GM23338 (cell line): ENCODE data around the gene ZIC5. TPM values are rescaled to one million over a fixed set of nuclear protein-coding genes. Genes with fewer than 3 reads are reported as not detected.

Experiments
- CREB1 ChIP-seq: fragments of 250-450 bp; sonication (Bioruptor Pico); IDR thresholded peaks from 2 replicates; pipeline ENCODE4 v1.5.0; 2020; ENCODE audit warnings: low read depth, mild to moderate bottlenecking, moderate library complexity
- EZH2 ChIP-seq: fragments of 200-600 bp; sonication (generic); IDR thresholded peaks from one replicate; pipeline ENCODE4 v1.8.0; 2017; ENCODE audit warnings: antibody characterized with exemption, mild to moderate bottlenecking, low read depth; ENCODE audit not compliant: unreplicated experiment
- EZH2phosphoT487 ChIP-seq: fragments of 200-600 bp; sonication (generic); IDR thresholded peaks from one replicate; pipeline ENCODE4 v1.8.1; 2018; ENCODE audit warnings: antibody characterized with exemption; ENCODE audit not compliant: unreplicated experiment
- JUNB ChIP-seq: IDR thresholded peaks from one replicate; pipeline ENCODE4 v1.6.1; 2016; ENCODE audit warnings: antibody characterized with exemption; ENCODE audit not compliant: unreplicated experiment
- NANOG ChIP-seq: IDR thresholded peaks from 2 replicates; pipeline ENCODE4 v1.6.1; 2016; ENCODE audit warnings: antibody characterized with exemption, borderline replicate concordance
- STAT1 ChIP-seq: IDR thresholded peaks from one replicate; pipeline ENCODE4 v1.6.1; 2016; ENCODE audit warnings: antibody characterized with exemption; ENCODE audit not compliant: unreplicated experiment
- ZNF114 ChIP-seq: fragments of 250-450 bp; sonication (Bioruptor Pico); IDR thresholded peaks from 2 replicates; pipeline ENCODE4 v1.5.0; 2020; ENCODE audit warnings: mild to moderate bottlenecking, moderate library complexity
- ZNF331 ChIP-seq: fragments of 250-450 bp; sonication (Bioruptor Pico); IDR thresholded peaks from 2 replicates; pipeline ENCODE4 v1.5.0; 2020; ENCODE audit warnings: low read depth, mild to moderate bottlenecking, moderate library complexity
- polyA plus RNA-seq: library from polyadenylated mRNA; unstranded; fragments of >200 nt; fragmentation: Nextera tagmentation; extraction: Ambion mirVana; gene quantifications from 2 replicates; pipeline ENCODE4 v1.2.1, GENCODE V29; 2016
- total RNA-seq: library from RNA; depleted of rRNA; stranded (reverse); fragments of >200 nt; shearing (Covaris generic); gene quantifications from 2 replicates; pipeline ENCODE4 v1.2.3, GENCODE V29; 2014
- TF ChIP-seq, protein P1 (sequence below): fragments of 250-450 bp; sonication (Bioruptor Pico); IDR thresholded peaks from 2 replicates; pipeline ENCODE4 v1.5.0; 2020; ENCODE audit warnings: mild to moderate bottlenecking, moderate library complexity
- TF ChIP-seq, protein P2 (sequence below): IDR thresholded peaks from one replicate; pipeline ENCODE4 v1.6.1; 2018; ENCODE audit warnings: antibody characterized with exemption; ENCODE audit not compliant: unreplicated experiment

The ZIC5 gene
- total and polyA plus RNA-seq, 2 experiments from 2014 or later = 14.1 to 28.0 TPM

DNA sequence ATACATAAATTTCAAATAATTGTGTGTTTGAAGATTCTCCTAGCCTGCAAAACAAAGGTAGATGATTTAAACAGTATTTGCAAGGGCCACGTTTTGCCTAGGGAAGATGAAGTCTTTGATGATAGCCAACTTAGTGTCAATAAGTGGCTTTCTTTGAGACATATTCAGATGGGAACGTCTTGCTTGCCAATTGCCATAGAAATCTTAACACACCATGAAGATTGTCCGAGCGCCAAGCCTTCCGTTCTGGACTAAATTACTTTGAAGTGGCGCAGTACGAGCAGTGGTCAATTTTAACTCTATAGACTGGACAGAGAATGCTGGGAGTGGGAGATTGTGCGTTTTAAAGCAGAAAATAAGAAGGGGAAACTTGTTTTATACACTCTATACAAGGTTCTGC lies 9.9 kb downstream of the ZIC5 start (continued):
- TF ChIP-seq, protein P1, sequence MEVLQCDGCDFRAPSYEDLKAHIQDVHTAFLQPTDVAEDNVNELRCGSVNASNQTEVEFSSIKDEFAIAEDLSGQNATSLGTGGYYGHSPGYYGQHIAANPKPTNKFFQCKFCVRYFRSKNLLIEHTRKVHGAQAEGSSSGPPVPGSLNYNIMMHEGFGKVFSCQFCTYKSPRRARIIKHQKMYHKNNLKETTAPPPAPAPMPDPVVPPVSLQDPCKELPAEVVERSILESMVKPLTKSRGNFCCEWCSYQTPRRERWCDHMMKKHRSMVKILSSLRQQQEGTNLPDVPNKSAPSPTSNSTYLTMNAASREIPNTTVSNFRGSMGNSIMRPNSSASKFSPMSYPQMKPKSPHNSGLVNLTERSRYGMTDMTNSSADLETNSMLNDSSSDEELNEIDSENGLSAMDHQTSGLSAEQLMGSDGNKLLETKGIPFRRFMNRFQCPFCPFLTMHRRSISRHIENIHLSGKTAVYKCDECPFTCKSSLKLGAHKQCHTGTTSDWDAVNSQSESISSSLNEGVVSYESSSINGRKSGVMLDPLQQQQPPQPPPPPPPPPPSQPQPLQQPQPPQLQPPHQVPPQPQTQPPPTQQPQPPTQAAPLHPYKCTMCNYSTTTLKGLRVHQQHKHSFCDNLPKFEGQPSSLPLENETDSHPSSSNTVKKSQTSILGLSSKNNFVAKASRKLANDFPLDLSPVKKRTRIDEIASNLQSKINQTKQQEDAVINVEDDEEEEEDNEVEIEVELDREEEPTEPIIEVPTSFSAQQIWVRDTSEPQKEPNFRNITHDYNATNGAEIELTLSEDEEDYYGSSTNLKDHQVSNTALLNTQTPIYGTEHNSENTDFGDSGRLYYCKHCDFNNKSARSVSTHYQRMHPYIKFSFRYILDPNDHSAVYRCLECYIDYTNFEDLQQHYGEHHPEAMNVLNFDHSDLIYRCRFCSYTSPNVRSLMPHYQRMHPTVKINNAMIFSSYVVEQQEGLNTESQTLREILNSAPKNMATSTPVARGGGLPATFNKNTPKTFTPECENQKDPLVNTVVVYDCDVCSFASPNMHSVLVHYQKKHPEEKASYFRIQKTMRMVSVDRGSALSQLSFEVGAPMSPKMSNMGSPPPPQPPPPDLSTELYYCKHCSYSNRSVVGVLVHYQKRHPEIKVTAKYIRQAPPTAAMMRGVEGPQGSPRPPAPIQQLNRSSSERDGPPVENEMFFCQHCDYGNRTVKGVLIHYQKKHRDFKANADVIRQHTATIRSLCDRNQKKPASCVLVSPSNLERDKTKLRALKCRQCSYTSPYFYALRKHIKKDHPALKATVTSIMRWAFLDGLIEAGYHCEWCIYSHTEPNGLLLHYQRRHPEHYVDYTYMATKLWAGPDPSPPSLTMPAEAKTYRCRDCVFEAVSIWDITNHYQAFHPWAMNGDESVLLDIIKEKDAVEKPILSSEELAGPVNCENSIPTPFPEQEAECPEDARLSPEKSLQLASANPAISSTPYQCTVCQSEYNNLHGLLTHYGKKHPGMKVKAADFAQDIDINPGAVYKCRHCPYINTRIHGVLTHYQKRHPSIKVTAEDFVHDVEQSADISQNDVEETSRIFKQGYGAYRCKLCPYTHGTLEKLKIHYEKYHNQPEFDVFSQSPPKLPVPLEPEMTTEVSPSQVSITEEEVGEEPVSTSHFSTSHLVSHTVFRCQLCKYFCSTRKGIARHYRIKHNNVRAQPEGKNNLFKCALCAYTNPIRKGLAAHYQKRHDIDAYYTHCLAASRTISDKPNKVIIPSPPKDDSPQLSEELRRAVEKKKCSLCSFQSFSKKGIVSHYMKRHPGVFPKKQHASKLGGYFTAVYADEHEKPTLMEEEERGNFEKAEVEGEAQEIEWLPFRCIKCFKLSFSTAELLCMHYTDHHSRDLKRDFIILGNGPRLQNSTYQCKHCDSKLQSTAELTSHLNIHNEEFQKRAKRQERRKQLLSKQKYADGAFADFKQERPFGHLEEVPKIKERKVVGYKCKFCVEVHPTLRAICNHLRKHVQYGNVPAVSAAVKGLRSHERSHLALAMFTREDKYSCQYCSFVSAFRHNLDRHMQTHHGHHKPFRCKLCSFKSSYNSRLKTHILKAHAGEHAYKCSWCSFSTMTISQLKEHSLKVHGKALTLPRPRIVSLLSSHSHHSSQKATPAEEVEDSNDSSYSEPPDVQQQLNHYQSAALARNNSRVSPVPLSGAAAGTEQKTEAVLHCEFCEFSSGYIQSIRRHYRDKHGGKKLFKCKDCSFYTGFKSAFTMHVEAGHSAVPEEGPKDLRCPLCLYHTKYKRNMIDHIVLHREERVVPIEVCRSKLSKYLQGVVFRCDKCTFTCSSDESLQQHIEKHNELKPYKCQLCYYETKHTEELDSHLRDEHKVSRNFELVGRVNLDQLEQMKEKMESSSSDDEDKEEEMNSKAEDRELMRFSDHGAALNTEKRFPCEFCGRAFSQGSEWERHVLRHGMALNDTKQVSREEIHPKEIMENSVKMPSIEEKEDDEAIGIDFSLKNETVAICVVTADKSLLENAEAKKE (CRISPR knock-in tag) = no peak
- TF ChIP-seq, protein P2, sequence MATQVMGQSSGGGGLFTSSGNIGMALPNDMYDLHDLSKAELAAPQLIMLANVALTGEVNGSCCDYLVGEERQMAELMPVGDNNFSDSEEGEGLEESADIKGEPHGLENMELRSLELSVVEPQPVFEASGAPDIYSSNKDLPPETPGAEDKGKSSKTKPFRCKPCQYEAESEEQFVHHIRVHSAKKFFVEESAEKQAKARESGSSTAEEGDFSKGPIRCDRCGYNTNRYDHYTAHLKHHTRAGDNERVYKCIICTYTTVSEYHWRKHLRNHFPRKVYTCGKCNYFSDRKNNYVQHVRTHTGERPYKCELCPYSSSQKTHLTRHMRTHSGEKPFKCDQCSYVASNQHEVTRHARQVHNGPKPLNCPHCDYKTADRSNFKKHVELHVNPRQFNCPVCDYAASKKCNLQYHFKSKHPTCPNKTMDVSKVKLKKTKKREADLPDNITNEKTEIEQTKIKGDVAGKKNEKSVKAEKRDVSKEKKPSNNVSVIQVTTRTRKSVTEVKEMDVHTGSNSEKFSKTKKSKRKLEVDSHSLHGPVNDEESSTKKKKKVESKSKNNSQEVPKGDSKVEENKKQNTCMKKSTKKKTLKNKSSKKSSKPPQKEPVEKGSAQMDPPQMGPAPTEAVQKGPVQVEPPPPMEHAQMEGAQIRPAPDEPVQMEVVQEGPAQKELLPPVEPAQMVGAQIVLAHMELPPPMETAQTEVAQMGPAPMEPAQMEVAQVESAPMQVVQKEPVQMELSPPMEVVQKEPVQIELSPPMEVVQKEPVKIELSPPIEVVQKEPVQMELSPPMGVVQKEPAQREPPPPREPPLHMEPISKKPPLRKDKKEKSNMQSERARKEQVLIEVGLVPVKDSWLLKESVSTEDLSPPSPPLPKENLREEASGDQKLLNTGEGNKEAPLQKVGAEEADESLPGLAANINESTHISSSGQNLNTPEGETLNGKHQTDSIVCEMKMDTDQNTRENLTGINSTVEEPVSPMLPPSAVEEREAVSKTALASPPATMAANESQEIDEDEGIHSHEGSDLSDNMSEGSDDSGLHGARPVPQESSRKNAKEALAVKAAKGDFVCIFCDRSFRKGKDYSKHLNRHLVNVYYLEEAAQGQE = no peak
- TF ChIP-seq EZH2phosphoT487 = no peak
- TF ChIP-seq ZNF114 (CRISPR knock-in tag) = no peak
- TF ChIP-seq EZH2 = no peak
- no peak for TF ChIP-seq ZNF331 (CRISPR knock-in tag)
- no peak for TF ChIP-seq CREB1 (CRISPR knock-in tag)
- TF ChIP-seq STAT1 = no peak
- TF ChIP-seq NANOG = no peak
- TF ChIP-seq JUNB = no peak
